ENCODE measurements around the gene ARHGAP45. TPM values are rescaled to one million over a fixed set of nuclear protein-coding genes. Genes with fewer than 3 reads are reported as not detected.

ARHGAP45 gene
- total and polyA plus RNA-seq, 2 of the 8 experiments (the other 6 are each of a cell fraction or from before 2014, with no cell fraction given) = 31.4 to 41.8 TPM

DNA sequence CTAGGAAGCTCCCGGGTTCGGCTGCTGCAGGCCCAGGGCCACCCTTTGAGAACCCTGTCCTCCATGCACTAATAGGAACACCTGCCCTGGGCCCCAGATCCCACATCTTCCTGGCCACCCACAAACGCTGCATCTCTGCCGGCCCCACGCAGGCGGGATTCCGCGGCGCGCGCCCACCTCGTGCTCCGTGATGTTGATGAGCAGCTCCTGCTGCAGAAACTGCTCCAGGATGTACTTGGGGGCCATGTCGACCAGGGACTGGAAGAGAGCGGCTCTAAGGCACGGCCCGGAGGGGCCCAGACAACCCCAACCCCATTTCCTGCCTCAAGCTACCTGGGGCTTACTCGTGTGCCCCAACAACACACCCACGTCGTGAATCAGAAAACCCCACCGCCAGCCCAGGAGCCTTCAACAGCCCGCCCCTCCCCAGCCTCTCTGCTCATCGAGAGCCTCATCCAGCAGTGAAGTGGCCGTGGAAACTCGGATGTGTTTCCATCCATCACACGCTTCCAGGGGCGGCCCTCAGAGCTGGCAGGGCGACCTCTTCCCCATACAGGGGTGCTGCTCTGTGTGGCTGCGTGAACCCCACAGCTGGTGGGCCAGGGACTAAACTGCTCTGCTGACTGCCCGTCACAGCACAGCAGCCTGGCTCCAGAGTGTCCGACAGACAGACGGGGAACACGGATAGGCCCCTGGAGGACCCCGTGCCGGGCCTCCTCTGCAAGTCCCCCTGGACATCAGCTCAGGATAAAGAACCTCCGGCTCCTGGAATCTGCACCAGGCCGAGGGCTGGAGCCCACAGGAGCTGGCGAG, 24.0 kb downstream of the ARHGAP45 start:
- no peak overlapping the region for H3K4me2 ChIP-seq (ENCODE audit: insufficient read depth in 1 of 2, low read depth in 2 of 2, low read length in 2 of 2)
- FAIRE-seq (no peak), DNase-seq (ENCODE audit: low read depth in 1 of 2, low spot score in 2 of 2) (no peak)
- H4K91ac ChIP-seq (replicated peaks; ENCODE audit: insufficient read length, low read length) = no peak overlapping the region
- H2BK20ac ChIP-seq (ENCODE audit: low read length) = no peak overlapping the region
- H3K14ac ChIP-seq (ENCODE audit: insufficient read length) = no peak overlapping the region
- POLR2A ChIA-PET (ENCODE audit: partially characterized antibody) = interaction anchor here (1.0 to 8.7 kb wide), 10 partner anchors 10 to 179 kb away, joined by 3 to 116 read pairs (median 4); partner anchors contain the start of genes ARHGAP45, CIRBP and GPX4
- H3K9me3 ChIP-seq (ENCODE audit: insufficient read depth in 2 of 2, low read depth in 1 of 2, low read length in 1 of 2) = no peaks in the 10 kb centered on the region
- H3K4ac ChIP-seq (replicated peaks; ENCODE audit: insufficient read length, low read depth, low read length) = no peak overlapping the region
- peaks cover 8 to 19% of the 10 kb centered on the region in 2 experiments for H3K79me2 ChIP-seq (ENCODE audit: control insufficient read depth in 1 of 2, insufficient read depth in 2 of 2, low read length in 2 of 2)
- no peaks in the 10 kb centered on the region; a peak in 1 of 7 replicates for H3K27me3 ChIP-seq (replicated peaks in 1 of 4; ENCODE audit: control insufficient read depth in 3 of 4, extremely low read depth in 1 of 4, insufficient read depth in 3 of 4, low read length in 3 of 4)
- peaks cover 10% of the 10 kb centered on the region for H3K79me1 ChIP-seq (ENCODE audit: low read depth, low read length)
- no peak overlapping the region for H2BK120ac ChIP-seq (replicated peaks; ENCODE audit: low read depth, low read length)
- no peak overlapping the region; the same call in 1 of the 2 replicates for H4K8ac ChIP-seq (ENCODE audit: extremely low read depth, insufficient read depth, low read length)
- peaks cover 0 to 8% (median 5%) of the 10 kb centered on the region in 4 experiments; a peak in 4 of 7 replicates for H3K4me1 ChIP-seq (replicated peaks in 1 of 4; ENCODE audit: control insufficient read depth in 3 of 4, insufficient read depth in 4 of 4, low read length in 3 of 4)
- H2AK5ac ChIP-seq (ENCODE audit: low read depth, low read length) = no peak overlapping the region
- H3K4me3 ChIP-seq (ENCODE audit: extremely low read depth in 1 of 4, insufficient read depth in 2 of 4, low read depth in 3 of 4, low read length in 4 of 4) = no peak overlapping the region
- H3K56ac ChIP-seq (replicated peaks; ENCODE audit: insufficient read length, low read depth, low read length) = no peak overlapping the region
- peaks cover 11 to 22% of the 10 kb centered on the region in 2 experiments for H4K20me1 ChIP-seq (replicated peaks in 1 of 2; ENCODE audit: control insufficient read depth in 1 of 2, insufficient read depth in 2 of 2, low read length in 2 of 2)
- H3K9ac ChIP-seq (replicated peaks in 1 of 4; ENCODE audit: extremely low read depth in 1 of 4, low read depth in 3 of 4, low read length in 3 of 4) = no peak overlapping the region
- H3K23me2 ChIP-seq (ENCODE audit: low read depth, low read length) = peaks cover 5% of the 10 kb centered on the region
- H3K18ac ChIP-seq (ENCODE audit: extremely low read depth, low read length) = no peak overlapping the region
- H3K36me3 ChIP-seq (ENCODE audit: control insufficient read depth in 2 of 4, insufficient read depth in 4 of 4, low read length in 3 of 4) = peaks cover 4 to 46% (median 21%) of the 10 kb centered on the region in 4 experiments; a peak in 7 of 8 replicates
- no peak overlapping the region for H2BK12ac ChIP-seq (ENCODE audit: low read depth, low read length)
- 90% methylated on average over 35 of the region's 38 CpGs; no CpG with 5 or more reads in 1 of the 2 experiments for WGBS, 2 experiments (ENCODE audit: extremely low coverage in 1 of 2, insufficient coverage in 1 of 2, insufficient read length in 1 of 2, insufficient replicate concordance in 2 of 2, low coverage in 1 of 2, low lambda C conversion rate in 2 of 2, missing lambda C conversion rate in 1 of 2)
- no peak overlapping the region for H2BK15ac ChIP-seq (ENCODE audit: low read length)
- no peak overlapping the region for H3K27ac ChIP-seq (ENCODE audit: low read depth, low read length)
- H2BK5ac ChIP-seq (ENCODE audit: low read depth, low read length) = no peak overlapping the region
- H4K5ac ChIP-seq (ENCODE audit: insufficient read length, low read depth, low read length) = no peak overlapping the region
- H3K23ac ChIP-seq (ENCODE audit: insufficient read length) = no peak overlapping the region
- no peak overlapping the region for H2AFZ ChIP-seq (ENCODE audit: low read length)
- CTCF ChIA-PET (ENCODE audit: partially characterized antibody) = interaction anchor here (0.8 to 3.0 kb wide), 4 partner anchors 22 to 130 kb away, joined by 3 to 10 read pairs (median 6); no protein-coding TSS in a partner anchor
- no peak for TF ChIP-seq CTBP2 (IDR thresholded peaks at IDR 0.05; ENCODE audit: borderline replicate concordance, insufficient read depth, insufficient read length, low read length)
- no peak for TF ChIP-seq KDM5A (IDR thresholded peaks at IDR 0.05; ENCODE audit: low read length)
- no peak for TF ChIP-seq BACH1 (IDR thresholded peaks at IDR 0.05; ENCODE audit: low read length)
- TF ChIP-seq, protein P1, sequence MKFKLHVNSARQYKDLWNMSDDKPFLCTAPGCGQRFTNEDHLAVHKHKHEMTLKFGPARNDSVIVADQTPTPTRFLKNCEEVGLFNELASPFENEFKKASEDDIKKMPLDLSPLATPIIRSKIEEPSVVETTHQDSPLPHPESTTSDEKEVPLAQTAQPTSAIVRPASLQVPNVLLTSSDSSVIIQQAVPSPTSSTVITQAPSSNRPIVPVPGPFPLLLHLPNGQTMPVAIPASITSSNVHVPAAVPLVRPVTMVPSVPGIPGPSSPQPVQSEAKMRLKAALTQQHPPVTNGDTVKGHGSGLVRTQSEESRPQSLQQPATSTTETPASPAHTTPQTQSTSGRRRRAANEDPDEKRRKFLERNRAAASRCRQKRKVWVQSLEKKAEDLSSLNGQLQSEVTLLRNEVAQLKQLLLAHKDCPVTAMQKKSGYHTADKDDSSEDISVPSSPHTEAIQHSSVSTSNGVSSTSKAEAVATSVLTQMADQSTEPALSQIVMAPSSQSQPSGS (IDR thresholded peaks at IDR 0.05; ENCODE audit: low read length) = no peak
- no peak for TF ChIP-seq POLR2AphosphoS5 (IDR thresholded peaks at IDR 0.05; ENCODE audit: low read depth, low read length)
- no peak for TF ChIP-seq NANOG (IDR thresholded peaks at IDR 0.05; ENCODE audit: insufficient read depth, low read depth, low read length, poor library complexity, severe bottlenecking)
- no peak for TF ChIP-seq SIN3A (conservative IDR thresholded peaks at IDR 0.05 in 1 of 2, IDR thresholded peaks at IDR 0.05 in 1 of 2; ENCODE audit: low read depth in 1 of 2, low read length in 2 of 2)
- TF ChIP-seq MAFK (IDR thresholded peaks at IDR 0.05; ENCODE audit: low read depth, low read length) = no peak
- TF ChIP-seq RFX5 (IDR thresholded peaks at IDR 0.05; ENCODE audit: borderline replicate concordance, low read depth, low read length) = no peak
